NCI-H345 (cell line): ENCODE measurements around the gene LPP.
"Not testable (repeated sequence)": the region's sequence is repeated elsewhere in the genome, so short reads cannot be mapped to it uniquely, and the experiment has no call there.

Experiments
- DNase-seq: peaks from one replicate; lab custom pipeline; 2025; lab: John Stamatoyannopoulos, UW

The LPP gene

GRCh38 chr3:188636292-188636691, 482.3 kb downstream of the LPP start:
- not testable (repeated sequence) for DNase-seq

GRCh38 chr3:188641076-188641475, 487.1 kb downstream of the LPP start:
- DNase-seq, result no peak

- no peak for DNase-seq
Observed at GRCh38 chr3:188643736-188644135, 489.8 kb downstream of the LPP start.

DNA sequence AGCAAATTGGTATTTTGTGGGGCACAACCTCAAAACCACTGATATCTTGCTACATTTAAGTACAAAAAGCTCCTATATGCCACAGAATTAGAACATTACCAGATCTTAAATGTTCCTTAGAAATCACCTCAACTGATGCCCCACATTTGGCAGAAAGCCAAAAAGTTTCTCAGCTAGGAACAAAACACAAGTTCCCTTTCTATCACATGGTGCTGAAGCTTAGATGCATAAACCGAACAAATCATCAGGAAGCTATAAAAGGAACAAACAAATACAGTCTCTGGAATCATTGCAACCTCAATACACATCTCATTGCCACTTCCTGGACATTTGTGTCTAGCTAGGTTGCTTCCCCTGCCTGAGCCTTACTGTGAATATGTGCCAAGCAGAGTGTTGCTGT, 492.6 kb downstream of the LPP start:
- peak; percentile 33 for DNase-seq

GRCh38 chr3:188647237-188647636, 493.3 kb downstream of the LPP start:
- no peak for DNase-seq

DNA sequence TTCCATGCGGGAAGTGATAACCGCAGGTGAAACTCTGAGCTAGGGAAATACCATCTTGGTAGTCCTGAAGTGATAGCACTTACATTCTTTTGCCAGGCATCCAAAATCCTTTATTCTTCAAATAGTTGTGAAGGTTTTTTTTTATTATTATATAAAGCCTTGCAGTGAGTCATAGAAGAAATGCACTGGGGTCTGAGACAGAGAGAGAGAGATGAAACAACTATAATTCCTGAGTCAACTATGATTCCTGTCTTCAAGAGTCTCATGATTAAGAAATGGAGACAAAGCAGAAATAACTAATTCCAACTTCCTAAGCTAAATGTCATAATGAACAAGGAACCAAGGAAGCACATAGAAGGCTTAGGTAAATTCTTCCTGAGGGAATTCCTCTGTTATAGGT, 495.6 kb downstream of the LPP start:
- DNase-seq, result no peak

GRCh38 chr3:188656196-188656982, 502.4 kb downstream of the LPP start:
- DNase-seq, result no peak

- DNase-seq, result no peak
Observed at GRCh38 chr3:188658606-188659005, 504.6 kb downstream of the LPP start.

DNA sequence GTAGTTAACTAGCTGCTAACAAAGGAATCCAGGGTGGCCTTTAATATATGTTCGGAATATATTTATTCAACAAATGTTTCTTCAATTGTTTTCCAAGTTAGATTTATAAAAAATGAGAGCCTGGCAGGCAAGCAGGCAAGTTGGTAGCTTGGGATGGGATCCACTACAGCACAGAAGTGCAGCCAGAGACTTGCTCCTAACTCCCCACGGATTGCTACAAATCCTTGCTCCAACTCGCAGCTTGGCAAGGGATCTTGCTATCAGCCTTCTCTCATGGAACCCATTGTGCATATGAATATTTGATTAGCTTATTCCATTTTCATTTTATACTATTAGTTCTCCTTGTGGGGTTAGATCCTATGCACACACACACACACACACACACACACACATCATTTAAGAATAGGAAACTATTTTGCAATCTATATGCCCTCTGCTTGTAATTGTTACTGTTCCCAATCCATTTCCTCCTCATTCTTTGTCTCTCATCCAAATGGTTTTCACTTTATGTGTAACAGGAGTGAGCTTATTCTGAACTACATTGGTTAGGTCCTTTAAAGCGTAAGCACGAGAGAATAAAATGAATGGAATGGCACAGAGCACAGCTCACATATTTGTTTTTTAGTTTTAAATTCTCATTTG, 505.6 kb downstream of the LPP start:
- DNase-seq, result no peak

GRCh38 chr3:188660415-188660814, 506.5 kb downstream of the LPP start:
- no peak for DNase-seq

DNA sequence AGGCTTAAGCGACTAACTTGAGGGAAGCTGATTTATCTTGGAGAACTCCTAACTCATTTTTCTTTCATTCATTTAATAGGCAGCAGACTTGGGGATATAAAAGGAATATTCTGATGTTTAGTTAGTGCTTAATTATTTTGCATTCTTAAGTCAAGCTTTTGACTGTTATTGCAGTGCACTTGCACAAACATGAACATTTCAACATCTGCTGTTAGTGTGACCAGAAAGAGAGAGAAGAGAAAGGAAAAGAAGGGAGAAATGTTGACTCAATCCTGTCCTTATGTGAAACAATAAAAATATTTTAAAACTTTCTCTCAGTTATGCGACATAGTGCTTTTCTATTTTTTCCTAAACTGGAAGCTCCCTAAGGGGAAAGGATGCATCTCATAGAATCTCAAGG, 507.8 kb downstream of the LPP start:
- DNase-seq, result no peak

DNA sequence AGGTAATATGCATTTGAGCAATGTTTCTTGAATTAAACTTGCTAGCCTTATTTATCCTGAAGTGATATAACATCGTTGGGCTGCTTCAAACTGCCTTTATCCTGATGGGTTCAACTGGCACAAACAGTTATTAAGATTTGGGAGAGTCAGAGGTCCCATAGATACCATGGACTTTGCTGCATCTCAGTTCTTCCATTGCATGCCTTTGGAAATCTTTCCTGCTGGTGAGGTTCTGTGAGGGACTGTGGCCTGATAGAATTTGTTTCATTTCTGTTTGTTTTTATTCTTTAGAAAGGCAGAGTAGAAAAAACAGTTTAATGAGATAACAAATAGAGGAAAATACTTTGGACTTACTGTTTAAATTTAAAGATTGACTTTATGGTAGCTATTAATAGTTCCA, 508.3 kb downstream of the LPP start:
- no peak for DNase-seq

GRCh38 chr3:188662795-188663194, 508.8 kb downstream of the LPP start:
- DNase-seq, result no peak

DNA sequence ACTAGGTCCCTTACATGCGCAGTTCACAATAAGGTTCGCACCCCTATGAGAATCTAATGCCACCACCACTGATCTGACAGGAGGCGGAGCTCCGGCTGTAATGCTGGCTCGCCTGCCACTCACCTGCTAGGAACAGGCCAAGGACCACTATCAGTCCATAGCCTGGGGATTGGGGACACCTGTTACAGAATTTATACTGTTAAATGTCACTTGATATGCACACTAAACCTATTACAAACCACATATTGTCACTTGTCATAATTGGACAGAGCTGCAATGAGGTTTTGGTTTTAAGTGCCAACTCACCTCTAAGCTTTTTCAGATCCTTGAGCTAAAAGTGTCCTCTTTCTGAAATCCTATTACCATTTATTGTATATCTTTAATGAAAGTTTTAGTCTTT, 509.9 kb downstream of the LPP start:
- DNase-seq, result no peak

- no peak for DNase-seq
Observed at GRCh38 chr3:188664795-188665194, 510.8 kb downstream of the LPP start.

DNA sequence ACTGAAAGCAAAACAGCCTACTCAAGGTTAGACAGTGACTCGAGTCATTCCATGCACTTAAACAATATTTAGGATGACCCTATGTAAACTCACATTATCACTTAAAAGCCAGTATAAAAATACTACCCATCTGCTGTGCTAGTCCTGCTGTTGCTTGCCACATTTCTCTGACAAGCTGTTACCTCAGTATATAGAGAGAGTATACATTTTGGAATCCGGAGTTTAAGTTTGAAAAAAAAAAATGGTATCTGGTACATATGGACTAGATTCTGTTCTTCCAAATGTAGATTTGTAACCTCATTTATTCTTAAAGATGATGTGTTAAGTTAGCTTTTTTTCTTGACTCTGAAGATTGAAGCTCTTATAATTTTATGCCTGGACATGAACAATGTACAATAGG, 514.0 kb downstream of the LPP start:
- no peak for DNase-seq

- no peak for DNase-seq
Observed at GRCh38 chr3:188670446-188670845, 516.5 kb downstream of the LPP start.

GRCh38 chr3:188671971-188672370, 518.0 kb downstream of the LPP start:
- no peak for DNase-seq

- no peak for DNase-seq
Observed at GRCh38 chr3:188672840-188673239, 518.9 kb downstream of the LPP start.

GRCh38 chr3:188673646-188674186, 519.8 kb downstream of the LPP start:
- no peak for DNase-seq

DNA sequence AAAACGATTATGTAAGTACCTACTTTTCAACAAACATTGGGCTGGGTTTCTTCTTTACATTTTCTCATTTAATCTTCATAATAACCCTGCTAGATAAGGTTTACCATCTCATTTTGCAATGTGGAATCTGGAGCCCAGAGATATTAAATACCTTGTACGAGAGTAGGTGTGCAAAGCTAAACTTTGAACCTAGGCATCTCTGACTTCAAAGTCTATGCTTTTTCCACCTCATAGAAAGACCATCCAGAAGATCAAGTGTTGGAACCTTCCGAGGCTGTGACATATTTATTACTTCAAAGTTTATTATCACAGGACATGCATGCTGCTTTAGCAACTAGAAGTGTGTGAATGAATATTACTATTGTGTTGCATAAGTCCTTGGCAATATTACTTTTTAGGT, 520.6 kb downstream of the LPP start:
- no peak for DNase-seq

- no peak for DNase-seq
Observed at GRCh38 chr3:188677344-188677743, 523.4 kb downstream of the LPP start.

DNA sequence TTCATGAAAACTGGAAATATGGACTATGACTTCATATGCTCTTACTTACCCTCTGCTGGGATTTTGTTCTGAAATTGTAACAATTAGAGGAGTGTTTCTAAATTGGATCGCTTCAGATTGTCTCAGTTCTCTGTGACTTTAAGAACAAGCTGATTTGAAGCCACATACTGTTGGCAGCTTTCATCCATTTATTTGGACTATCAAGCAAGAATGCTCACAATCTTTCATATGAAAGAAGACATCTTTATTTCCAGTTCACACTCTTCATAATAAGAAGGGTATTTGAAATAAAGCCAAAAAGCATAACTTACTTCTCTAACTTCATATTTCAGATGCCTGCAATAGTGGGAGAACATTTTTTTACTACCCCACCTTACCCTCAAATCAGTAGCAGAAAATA, 526.2 kb downstream of the LPP start:
- no peak for DNase-seq

DNA sequence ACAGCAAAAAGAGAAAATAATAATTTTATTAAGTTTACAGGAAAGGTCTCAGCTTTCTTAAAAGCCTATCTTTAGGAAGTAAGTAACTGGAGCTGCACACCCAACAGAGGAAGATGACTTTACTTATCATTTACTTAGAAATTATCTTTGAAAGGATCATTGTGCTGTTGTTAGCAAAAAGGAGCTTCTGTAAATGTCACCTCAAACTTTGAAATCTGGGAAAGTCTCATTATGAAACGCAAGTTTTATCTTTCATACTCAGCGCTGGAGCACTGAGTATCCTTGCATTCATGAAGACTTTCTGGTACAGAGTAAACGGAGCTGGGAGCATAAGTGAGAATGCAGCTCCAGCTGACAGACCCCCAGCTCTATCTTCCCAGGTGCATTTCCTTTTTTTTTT, 526.6 kb downstream of the LPP start:
- DNase-seq, result no peak
